ENCODE data around the gene KSR1. TPM values are rescaled to one million over a fixed set of nuclear protein-coding genes. Genes with fewer than 3 reads are reported as not detected.
"Not testable (repeated sequence)": the region's sequence is repeated elsewhere in the genome, so short reads cannot be mapped to it uniquely, and the experiment has no call there.

Gene KSR1
- total RNA-seq, 1 donor from 2014 or later = 36.5 TPM

DNA sequence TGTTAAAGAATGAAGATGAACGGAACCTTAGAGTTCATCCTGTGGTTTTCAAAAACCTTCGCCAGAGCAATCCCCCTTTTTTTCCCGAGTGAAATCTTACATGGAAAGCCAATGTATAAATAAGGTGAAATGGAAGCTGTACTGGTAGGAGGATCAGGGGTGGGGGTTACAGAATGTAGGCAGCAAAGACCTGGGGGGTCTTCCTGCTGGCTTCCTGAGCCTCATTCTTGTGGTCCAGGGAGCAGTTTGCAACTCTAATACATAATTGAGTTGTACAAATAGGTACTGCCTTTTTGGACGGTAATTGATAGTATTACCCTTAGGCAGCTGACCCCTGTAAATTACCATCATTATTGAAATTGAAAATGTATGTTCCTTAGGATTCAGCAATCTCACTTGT, 34.1 kb downstream of the KSR1 start:
- intact Hi-C loops (cut with micrococcal nuclease) = no loop called here

DNA sequence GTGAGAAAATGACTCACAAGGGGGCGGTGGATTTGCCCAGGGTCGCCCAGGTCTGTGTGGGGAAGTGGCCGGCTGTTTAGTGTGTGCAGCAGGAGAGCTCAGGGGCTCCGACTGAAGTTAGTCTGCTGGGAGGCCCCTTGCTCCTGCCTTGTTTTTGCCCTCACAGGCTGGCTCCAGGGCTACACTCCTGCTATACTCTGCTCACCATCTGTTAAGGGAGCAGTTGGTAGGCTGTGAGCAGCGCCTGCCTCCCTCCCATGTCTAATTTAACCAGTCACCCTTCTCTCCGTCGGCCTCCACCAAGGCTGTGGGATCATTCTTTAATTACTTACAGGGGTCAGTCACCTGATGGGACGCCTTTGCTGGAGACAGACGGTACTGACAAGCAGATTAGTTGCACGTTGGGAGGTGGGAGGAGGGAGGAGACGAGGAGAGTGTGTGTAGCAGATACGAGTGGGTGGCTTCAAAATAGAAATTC, 35.5 kb downstream of the KSR1 start:
- intact Hi-C loops (cut with micrococcal nuclease) = no loop called here

DNA sequence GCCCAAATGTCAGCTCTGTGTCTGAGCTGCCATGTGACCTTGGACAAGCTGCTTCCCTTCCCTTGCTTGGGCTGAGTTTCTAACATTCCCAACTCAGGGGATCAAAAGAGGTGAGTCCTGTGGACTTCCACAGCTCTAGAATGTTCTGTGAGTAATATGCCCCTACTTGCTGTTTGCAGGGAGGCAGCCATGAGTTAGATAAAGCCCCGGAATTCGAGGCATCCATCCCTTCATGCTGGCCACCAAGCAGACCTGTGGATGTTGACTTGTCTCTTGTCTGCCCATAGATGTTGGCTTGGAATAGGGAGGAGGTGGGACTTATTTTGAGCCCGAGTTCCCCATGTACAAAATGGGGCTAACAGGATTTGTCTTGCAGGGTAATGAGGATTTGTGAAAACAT, 36.2 kb downstream of the KSR1 start:
- intact Hi-C loops (cut with micrococcal nuclease) = no loop called here

DNA sequence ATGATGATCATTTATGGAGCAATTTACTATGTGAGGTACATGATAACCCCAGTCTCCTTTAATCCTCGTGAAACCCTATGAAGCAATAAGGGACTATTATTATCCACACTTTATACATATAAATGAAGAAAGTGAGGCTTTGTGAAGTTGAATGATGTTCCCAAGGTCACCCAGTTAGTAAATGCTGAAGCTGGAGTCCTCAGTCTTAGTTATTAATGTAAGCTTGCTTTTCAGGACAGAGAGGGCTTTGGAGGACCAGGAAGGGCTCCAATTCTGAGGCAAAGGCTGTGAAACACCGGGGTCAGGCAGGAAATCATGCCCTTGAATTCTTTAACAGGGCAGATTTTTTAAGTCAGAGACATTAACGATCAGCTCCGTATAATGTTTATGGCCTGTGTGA, 36.8 kb downstream of the KSR1 start:
- intact Hi-C loops (cut with micrococcal nuclease) = no loop called here

DNA sequence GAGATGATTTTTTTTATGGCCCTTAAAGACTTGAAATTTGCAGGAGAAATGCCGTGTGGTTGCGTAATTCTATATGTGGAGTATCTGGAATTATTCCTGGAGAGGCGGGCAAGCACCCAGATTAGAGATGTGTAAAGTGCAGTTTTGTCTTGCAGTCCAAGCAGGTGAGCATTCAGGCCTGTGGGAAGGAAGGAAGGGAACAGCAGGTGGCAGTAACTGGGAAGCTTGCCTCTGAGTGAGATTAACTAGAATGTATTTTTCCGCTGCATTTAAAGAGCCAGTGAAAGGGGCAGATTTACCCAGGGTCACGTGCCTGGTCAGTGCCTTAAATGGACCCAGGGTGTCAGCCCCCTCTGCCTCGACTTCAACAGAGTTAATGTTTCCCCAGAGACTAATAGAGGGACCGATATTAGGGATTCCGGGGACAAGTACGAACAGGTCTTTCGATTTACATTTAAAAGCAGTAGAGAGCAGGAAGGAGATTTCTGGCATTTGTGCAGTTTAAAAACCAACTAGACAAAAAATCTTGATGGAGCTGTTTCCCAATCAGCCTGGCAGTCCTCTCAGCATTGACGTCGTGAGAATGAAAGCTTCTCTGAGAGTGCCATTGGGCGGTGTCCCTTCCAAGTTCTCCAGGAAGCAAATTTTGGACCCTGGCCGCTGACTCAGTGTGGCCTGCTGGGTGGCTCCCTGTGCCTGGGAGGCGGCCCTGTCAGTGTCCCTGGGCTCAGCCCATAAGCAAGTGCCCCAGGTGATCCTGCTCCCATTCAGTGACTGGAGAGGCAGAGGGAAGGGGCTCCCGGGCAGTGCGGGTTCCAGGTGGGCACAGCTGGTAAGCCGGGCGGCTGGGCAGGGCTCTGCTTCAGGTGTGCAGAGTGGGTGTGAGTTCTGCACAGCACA, 38.2 kb downstream of the KSR1 start:
- intact Hi-C loops (cut with micrococcal nuclease) = no loop called here

DNA sequence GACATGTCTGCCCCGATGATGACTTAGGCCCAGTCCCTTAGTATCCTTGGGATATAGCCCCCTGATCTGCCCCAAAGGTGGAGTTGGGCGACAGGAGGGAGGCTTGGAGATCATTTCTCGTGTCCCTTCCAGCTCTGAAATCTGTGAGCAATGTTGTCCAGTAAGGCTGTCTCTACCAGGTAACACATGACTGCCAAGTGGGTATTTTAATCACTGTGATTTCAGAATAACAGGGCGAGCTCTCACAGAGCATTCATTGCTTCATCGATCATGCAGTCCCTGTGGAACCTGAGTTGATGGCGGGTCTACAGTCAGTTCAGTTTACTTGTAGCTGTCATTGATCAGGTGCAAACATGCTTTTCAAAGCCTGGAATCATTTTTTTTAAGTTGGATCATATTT, 39.2 kb downstream of the KSR1 start:
- intact Hi-C loops (cut with micrococcal nuclease) = no loop called here

DNA sequence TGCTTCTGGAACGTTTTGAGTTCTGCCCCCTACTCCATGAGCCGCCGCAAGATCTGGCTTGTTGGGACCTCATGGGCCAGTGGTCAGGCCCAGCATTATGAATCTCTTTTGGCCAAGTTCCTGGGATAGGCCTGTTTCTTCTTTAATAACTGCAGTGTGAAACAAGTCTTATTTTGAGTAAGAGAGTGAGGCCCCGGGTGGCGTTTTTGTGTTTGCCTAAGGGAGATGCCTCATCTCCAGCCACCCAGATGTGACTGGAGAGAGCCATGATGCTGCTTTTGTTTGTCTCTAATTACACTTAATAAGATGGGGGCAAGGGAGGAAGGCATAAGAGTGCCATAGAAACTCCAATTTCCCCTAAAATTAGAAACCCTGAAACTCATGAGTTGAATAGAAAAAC, 39.8 kb downstream of the KSR1 start:
- intact Hi-C loops (cut with micrococcal nuclease) = no loop called here

DNA sequence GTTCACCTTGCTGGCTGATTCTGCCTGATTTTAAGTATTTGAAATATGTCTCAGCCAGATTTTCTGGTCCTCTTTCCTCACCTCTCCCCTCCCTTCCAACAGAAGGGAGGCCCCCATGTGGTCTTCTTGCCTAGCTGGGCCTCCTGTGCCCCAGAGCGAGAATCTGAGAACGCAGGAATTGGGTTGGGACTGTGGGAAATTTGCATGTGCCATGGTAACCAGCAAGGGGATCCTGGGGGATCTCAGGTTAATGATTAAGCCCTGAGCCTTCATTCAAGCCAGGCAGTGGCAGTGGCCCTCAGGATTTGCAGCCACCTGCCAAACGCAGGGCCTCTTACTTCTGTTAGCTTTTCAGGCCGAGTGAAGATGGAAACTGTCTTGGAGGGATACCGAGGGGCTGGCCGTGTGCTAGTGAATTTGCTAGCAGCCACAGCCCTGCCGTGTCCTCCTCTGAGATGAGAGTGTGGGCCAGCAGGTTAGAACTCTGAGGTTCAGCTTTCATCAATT, 40.2 kb downstream of the KSR1 start:
- intact Hi-C loops (cut with micrococcal nuclease) = no loop called here

DNA sequence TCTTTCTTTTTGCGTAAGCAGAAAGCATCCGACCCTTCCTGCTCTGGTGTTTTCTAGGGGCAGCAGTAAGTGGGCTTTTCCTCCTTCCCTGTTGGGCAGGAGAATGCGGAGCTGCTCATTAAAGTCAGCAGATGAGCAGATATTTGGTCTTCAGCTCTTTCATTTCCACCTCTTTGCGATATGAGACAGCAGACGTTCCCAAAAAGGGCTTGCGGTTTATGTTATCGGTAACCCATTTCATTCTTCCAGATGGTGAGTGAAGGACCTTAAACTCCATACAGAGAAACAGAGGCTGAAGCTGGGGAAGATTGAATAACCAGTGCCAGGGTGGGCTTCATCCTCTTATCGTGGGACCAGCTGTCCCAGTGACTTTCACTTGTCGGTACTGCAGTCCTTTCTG, 40.7 kb downstream of the KSR1 start:
- intact Hi-C loops (cut with micrococcal nuclease) = no loop called here

DNA sequence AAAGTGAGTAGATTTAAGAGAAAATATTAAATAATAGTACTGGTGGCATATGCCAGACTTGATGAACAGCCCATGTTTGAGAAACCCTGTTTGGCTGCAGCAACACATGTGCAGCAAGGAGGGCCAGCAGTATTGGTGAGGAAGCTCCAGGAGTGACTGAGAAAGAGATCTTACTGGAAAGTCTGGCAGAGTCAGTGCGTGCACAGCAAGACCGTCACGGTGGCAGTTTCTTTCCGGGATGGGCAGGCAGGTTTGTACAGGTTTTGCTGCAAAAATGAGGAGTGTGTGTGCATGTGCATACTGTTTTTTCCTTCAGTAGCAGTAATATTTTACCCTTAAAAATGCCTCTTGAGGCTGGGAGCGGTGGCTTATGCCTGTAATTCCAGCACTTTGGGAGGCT, 41.4 kb downstream of the KSR1 start:
- intact Hi-C loops (cut with micrococcal nuclease) = no loop called here

DNA sequence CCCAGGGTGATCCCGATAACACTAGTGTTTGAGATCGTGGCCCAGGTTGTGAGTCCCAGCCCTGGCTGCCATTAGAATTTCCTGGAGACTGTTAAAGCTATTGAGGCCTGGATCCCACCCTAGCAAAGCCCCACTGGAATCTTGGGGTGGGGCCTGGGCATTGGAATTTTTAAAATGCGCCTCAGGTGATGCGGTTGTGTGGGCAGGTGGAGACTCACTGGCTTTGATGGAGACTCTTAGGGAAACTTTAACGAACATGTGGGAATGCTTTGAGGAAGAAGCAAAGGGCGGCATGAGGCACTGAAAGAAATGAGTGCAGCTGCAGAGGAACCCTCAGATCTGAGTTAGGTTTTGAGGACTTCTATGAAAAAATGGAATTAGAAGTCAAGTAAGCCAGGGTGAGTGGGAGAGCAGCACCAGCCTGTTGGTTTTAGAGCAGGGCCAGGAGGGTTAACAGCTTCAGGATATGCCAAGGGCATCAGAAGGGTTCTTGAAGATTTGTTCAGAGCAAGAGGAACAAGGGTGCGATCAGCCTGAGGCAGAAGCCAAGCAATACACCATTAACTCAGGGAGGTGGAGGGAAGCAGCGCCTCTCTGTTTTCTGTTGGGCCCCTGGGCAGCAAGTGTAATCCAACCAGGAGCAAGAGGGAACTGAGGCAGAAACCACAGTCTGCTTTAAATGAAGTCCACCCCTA, 42.5 kb downstream of the KSR1 start:
- intact Hi-C loops (cut with micrococcal nuclease) = no loop called here

DNA sequence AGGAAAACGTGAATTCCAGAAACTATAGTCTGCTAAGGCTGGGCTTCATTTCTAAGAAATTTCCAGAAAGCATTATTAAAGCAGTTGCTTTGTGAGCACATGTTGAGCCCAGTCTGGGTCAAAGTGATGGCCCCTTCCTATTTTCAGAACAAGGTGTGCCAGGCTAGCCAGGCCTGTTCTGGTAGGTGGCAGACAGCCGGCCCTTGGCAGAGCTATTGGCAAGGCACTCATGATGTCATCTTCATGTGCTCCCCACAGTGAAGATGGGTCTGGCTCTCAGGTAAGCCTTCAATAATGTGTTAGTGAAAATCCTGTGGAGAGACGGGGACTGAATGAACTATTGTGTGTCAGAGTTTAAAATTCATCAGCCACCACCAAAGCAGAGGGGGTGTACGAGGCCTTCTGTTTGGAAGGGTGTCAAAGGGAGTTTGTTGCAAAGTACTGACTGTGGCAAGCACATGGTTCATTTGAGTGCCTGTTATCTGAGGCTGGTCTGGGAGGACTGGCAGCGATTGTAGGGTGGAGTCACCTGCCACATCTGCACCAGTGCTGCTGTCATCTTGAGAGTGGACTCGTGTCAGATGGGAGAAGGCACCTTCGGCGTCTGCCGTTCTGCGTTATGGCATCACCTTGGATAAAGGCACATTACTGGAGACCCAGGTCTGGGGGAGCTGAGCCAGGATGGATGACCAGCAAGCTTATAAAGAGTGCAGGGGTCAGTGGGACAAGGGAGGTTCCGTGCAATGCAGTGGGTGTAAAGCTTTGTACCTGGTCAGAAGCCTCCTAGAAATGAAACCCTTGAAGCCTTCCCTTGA, 43.4 kb downstream of the KSR1 start:
- intact Hi-C loops (cut with micrococcal nuclease) = no loop called here

DNA sequence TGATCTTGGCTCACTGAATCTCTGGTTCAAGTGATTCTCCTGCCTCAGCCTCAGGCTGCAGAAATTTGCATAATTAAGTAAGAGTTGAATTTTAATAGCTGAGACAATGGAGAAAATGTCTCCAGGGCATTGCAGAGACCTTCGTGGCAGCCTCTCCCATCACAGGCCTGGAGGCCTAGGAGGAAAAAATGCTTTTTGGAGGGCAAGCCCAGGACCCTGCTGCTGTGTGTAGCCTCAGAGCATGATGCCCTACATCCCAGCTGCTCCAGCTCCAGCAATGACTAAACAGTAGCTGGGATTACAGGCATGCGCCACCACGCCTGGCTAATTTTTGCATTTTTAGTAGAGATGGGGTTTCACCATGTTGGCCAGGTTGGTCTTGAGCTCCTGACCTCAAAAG, 45.1 kb downstream of the KSR1 start:
- intact Hi-C loops (cut with micrococcal nuclease) = not testable (repeated sequence)

DNA sequence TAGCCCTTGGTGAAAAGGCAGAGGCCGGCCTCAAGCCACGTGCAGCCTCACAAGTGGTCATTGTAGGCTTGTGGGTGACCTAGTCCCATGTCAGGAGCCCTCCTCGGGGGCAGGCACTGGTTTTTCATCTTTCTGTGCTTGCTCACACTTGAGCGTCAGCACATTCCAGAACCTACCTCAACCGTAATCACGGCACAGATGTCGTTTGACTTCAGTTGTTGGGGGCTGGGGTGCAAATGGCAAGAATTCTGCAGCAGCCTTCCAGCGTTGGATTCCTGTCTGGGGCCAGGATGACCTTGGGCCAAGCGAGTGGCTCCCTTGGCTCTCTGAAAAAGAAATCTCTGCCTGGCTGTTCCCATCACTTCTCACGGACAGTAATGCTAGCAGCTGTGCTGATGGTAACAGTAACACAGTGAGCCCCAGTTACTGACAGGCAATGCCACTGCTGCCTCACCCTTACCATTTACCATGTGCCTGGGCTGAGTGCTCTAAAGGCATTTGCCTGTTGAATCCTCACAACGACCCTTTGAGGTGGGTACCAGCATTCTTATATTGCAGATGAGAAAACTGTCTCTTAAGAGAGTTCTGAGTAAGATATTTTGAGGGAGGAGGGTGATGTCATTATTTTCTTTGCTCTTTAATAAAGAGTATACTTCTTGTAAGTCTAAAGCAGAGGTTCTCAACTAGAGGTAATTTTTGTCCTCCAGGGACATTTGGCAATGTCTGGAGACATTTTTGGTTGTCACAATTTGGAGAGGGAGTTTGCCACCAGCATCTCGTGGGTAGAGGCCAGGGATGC, 46.5 kb downstream of the KSR1 start:
- intact Hi-C loops (cut with micrococcal nuclease) = no loop called here

DNA sequence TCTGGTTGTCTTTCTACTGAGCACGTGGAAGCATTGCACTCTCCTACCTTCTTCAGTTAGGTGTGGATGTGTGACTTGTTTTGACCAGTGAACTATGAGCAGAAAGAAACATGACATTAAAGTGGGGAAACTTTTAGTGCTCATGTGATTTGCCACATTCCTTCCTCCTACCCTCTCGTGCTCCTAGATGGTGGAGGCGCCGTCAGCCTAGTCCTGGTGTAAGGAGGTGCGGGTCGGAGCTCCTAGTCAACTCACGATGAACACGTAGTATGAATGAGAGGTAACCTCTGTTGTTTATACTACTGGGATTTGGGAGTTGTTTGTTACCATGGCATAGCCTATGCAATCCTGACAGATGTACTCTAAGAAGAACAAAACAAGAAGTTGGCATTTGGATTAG, 47.4 kb downstream of the KSR1 start:
- intact Hi-C loops (cut with micrococcal nuclease) = no loop called here

DNA sequence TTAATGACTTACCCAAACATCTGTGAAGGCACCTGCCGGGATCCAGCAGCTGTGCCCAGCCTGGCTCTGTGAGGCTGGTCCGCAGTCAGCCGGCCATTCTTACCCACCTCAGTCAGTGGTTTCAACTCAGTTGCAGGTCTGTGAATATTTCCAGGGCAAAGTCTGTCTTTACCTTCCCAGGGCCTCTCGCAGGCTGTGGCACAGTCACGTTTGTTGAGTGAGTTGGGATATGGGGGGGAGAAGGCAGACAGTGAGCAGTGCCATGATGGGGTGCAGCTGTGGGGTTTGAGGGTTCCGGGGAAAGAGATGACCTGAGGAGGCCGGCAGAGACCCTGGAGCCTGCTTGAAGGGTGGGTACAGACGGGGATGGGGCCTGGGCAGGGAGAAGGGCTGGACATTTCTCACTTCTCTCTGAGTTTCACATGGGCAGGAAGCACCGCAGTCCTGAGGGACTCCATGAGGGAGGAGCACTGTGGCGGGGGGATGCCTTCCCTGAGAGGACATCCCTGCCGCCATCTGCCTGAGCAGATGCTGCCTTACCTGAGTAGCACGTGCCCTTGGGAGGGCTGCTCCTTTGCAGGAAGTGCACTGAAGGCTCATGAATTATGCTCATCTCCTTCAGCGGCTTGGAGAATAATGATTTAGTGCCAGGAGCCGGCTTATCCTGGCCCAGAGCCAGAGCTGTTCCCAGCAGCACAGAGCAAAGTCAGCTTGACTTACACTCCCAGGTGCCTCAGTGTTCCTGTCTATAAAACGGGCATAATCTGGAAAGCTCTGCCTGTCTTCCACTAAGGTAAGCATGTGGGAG, 48.1 kb downstream of the KSR1 start:
- intact Hi-C loops (cut with micrococcal nuclease) = no loop called here

DNA sequence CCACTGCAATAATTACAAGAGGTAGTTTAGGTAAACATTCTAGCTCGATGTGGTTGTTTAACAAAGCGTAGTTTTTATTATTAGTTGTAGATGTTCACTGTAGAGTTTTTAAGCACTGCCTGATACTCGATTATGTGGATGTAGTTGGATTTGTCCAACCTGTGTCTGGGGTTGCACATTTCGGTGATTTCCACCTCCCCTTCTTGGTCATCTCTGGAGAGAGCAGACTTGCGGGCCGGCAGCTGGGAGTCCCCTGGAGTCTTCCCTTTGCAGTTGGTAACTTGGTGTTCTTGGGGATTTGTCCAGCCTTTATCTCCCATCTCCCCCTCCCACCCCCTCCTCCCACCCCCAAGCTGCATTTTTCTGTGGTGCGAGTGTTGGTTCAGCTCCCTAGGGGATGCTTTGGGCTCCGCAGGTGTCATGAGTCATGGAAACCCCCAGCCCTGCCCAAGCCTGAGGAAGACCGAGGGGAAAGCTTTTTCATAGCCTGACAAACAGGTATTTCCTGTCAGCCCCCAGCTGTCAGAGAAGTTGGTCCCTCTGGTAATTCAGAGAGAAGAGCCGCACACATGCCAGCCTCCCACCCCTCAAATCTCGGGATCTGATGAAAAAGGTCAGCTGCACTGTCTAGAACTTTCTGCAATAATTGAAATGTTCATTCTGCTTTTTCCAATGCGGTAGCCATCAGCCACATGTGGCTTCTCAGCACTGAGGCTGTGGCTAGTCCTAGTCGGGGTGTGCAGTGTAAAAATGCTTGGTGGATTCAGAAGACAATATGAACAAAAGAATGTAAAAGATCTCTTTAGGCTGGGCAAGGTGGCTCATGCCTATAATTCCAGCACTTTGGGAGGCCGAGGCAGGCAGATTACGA, 50.3 kb downstream of the KSR1 start:
- intact Hi-C loops (cut with micrococcal nuclease) = no loop called here

DNA sequence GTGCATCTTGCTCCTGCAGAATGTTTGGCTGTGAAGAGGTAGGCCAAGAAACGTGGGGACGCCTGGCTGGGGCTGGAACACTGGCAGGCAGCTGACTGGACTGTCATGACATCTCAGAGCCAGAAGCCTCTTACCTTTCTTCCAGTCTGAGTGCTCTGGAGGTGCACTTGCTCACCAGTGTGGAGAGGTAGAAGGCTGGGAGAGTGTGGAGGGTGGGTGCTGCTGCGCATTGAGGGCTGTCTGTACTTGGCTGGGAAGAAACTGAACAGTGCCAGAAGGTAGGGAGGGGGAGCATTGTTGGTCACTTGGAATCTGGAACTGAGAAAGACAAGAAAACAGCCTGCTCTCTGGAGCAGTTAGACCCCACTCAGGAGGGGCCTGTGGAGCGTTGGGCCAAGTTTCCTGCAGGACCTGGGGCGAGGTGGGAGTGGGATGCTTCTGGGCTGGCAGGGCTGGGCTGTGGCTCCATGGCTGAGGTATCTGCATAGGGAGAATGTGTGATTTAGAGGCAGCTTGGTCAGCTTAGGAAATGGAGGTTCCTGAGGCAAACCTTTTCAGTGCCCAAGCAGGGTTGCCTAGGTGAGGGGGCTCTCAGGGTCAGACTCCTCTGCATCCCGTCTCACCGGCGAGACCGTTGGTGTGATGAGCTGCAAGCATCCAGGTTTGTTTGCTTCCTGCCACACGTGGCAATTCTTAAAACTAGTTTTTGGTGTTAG, 55.1 kb downstream of the KSR1 start:
- intact Hi-C loops (cut with micrococcal nuclease) = no loop called here

Measured in T-helper 2 cell treated with Interferon-gamma antibody and Interleukin-4, amounts not matched to agents 100 ng/mL and 5 ng/mL, for 36 hours (primary cell).